ENCODE measurements around the gene ADGRF5.
"Not testable (repeated sequence)": the region's sequence is repeated elsewhere in the genome, so short reads cannot be mapped to it uniquely, and the experiment has no call there.

The ADGRF5 gene

GRCh38 chr6:46865221-46865620 lies 56.5 kb downstream of the ADGRF5 start:
- TF ChIP-seq, protein P1, sequence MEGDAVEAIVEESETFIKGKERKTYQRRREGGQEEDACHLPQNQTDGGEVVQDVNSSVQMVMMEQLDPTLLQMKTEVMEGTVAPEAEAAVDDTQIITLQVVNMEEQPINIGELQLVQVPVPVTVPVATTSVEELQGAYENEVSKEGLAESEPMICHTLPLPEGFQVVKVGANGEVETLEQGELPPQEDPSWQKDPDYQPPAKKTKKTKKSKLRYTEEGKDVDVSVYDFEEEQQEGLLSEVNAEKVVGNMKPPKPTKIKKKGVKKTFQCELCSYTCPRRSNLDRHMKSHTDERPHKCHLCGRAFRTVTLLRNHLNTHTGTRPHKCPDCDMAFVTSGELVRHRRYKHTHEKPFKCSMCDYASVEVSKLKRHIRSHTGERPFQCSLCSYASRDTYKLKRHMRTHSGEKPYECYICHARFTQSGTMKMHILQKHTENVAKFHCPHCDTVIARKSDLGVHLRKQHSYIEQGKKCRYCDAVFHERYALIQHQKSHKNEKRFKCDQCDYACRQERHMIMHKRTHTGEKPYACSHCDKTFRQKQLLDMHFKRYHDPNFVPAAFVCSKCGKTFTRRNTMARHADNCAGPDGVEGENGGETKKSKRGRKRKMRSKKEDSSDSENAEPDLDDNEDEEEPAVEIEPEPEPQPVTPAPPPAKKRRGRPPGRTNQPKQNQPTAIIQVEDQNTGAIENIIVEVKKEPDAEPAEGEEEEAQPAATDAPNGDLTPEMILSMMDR (IDR thresholded peaks at IDR 0.05; ENCODE audit: low read depth, low read length, missing control alignments) = no peak
- DNase-seq (ENCODE audit: extremely low read depth, low read depth) = no peak
- H3K4me3 ChIP-seq (replicated peaks; ENCODE audit: low read depth, low read length) = no peak overlapping the region

DNA sequence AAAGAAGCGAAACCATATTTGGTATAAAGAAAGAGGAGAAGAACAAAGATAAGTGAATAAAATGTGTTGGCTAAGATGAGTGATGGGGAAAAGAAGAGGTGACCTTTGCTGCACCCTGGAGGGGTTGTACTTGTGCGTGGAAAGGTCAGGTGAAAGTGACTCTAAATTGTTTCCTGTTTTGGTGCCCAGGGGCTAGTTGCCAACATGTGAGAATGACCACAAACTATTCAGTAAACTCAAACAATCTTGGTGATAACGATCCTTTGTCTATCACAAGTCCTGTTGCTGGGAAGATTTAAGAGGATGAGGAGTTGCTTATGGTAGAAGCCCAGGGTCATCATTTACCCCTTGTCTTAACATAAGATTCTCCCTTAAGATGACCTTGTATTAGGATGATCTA lies 57.9 kb downstream of the ADGRF5 start:
- H3K4me3 ChIP-seq (replicated peaks; ENCODE audit: low read depth, low read length) = no peak overlapping the region
- no peak for DNase-seq (ENCODE audit: extremely low read depth, low read depth)
- TF ChIP-seq, protein P1 (IDR thresholded peaks at IDR 0.05; ENCODE audit: low read depth, low read length, missing control alignments) = no peak

GRCh38 chr6:46862381-46862780 lies 59.4 kb downstream of the ADGRF5 start:
- DNase-seq (ENCODE audit: extremely low read depth, low read depth) = no peak
- no peak overlapping the region for H3K4me3 ChIP-seq (replicated peaks; ENCODE audit: low read depth, low read length)
- TF ChIP-seq, protein P1 (IDR thresholded peaks at IDR 0.05; ENCODE audit: low read depth, low read length, missing control alignments) = no peak

- TF ChIP-seq, protein P1 (IDR thresholded peaks at IDR 0.05; ENCODE audit: low read depth, low read length, missing control alignments) = peak; percentile 65
- not testable (repeated sequence) for DNase-seq (ENCODE audit: extremely low read depth, low read depth); H3K4me3 ChIP-seq (replicated peaks; ENCODE audit: low read depth, low read length)
Observed at GRCh38 chr6:46855966-46856365, 65.8 kb downstream of the ADGRF5 start.

GRCh38 chr6:46851576-46851975 lies 70.2 kb downstream of the ADGRF5 start:
- not testable (repeated sequence) for DNase-seq (ENCODE audit: extremely low read depth, low read depth); H3K4me3 ChIP-seq (replicated peaks; ENCODE audit: low read depth, low read length)

GRCh38 chr6:46850792-46851191 lies 70.9 kb downstream of the ADGRF5 start:
- DNase-seq (ENCODE audit: extremely low read depth, low read depth) = no peak
- H3K4me3 ChIP-seq (replicated peaks; ENCODE audit: low read depth, low read length) = no peak overlapping the region
- TF ChIP-seq, protein P1 (IDR thresholded peaks at IDR 0.05; ENCODE audit: low read depth, low read length, missing control alignments) = no peak

DNA sequence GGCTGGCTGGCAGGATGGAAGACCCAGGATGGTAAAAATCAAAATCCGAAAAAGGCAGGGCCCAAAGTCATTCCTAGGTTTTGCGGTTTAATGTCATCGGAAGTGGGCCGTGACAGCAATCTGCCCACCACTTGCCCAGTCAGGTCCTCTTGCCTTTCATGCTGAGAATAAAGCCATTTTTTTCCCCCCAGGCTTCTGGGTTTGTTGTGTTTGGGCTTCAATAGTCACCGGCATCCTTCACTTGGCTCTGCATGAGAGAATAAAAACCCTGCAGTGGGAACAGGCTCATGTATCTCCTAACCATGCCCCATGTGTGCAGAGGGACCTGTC lies 72.4 kb downstream of the ADGRF5 start:
- no peak for DNase-seq (ENCODE audit: extremely low read depth, low read depth)
- TF ChIP-seq, protein P1 (IDR thresholded peaks at IDR 0.05; ENCODE audit: low read depth, low read length, missing control alignments) = no peak
- no peak overlapping the region for H3K4me3 ChIP-seq (replicated peaks; ENCODE audit: low read depth, low read length)
